ENCODE data around the gene TASOR.

TASOR gene

DNA sequence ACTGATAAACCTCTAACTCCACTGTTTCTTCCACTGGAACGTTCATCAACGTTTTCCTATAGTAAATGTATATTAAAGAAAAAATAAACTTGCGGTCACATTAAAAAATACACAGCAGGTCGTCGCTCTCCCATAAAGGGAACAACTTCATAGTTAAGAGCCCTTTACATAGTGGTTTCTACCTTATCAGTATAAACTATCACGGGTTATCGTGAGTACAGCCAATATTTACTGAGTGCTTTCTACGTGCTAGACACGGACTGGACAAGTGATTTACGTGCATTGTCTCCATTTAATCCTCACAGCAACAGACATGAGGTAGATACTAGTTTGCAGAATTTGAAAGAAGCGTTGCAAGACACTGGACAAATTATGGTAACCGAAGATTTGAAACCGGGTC lies 964 bp upstream of the TASOR start:
- in situ Hi-C loops (cut with MboI; ENCODE audit: low sequenced_read_pairs), result no loop called here

DNA sequence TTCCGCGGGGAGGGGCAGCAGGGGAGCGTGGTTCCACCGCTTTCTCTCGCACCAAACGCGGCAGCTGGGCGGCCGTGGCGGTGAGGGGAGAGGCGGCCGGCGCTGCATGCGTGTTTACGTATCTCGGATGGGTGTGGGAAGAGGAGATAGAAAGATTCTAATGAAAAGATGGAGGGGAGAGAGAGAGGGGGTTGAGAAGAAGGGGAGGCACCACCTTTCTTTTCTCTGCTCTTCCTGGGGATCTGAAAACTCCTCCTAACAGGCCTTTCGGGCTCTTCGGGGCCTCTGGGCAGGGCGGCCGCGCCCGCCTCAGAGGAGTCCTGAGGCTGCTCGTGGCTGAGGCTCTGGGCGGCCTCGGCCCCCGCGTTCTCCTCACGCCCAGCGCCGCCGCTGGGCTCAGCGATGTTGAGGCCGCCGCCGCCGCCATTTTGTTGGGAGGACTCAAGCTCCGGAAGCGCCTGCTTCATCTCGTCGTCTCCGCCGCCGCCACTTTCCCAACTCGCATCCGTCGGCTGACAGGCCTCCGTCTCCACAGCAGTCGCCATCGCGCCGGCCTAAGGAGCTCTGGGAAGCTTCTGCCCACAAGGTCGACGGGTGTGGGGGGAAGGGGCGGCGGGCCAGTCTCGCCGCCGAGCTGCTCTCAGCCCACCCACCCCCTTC lies 473 bp downstream of the TASOR start:
- in situ Hi-C loops (cut with MboI; ENCODE audit: low sequenced_read_pairs), result no loop called here

DNA sequence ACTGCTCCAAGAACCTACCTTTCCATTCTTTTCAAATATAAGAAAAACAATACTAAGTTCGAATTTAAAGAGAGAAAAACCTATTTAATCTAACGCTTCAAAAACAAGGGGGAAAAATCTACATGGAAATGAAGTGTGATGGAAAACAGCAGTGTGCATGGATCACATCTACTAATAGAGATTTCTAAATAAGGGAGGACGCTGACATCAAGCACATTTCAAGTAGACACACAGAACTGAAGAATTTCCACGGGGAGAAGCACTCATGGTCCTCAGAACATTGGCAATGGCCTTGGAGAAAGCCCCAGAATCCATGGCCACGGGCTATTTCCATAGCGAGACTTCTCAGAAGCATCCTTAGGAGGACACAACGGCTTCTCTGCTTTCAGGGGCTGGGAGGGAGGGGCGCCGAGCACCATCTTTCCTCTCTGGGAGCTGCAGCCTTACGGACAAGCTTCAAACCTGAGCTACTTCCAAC lies 1.0 kb downstream of the TASOR start:
- in situ Hi-C loops (cut with MboI; ENCODE audit: low sequenced_read_pairs), result no loop called here

DNA sequence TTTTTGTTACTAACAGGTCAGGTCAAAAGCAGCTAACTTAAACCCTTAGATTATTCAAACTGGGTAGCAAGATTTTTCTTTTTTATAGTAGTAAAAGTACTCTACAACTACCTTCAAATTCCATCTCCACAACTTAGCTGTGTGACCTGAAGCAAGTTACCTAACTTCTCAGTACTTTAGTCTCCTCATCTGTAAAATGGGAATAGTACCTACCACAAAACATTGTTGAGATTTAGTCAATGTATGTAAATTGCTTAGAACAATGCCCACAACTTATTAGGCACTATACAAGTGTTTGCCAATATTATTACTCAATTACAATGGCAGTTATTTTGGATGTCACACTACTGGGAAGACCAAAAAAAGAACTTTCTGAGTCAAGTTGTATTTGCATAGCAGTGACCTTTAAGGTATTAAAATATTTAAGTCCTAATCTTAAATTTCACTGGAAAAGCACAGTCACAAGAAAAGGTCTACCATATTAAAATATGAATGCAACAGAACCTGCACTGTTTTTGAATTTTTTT lies 2.9 kb downstream of the TASOR start:
- in situ Hi-C loops (cut with MboI; ENCODE audit: low sequenced_read_pairs), result no loop called here

DNA sequence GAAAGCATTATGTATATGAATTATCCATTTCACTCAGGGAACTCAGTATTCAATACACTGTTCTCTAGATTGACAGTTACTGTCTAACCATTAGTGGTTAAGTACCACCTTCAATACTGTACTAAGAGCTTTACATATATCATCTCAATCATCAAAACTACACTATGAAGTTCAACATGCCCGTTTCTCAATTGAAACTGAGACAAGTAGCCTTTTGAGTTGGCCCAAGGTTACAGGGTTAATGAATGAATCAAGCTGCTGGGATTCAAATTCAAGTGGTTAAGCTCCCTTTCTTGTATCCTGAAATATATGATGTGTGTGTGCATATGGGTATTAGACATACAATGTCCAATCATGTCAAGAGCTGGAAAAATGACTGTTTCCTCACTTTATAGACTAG lies 5.8 kb downstream of the TASOR start:
- in situ Hi-C loops (cut with MboI; ENCODE audit: low sequenced_read_pairs), result no loop called here

DNA sequence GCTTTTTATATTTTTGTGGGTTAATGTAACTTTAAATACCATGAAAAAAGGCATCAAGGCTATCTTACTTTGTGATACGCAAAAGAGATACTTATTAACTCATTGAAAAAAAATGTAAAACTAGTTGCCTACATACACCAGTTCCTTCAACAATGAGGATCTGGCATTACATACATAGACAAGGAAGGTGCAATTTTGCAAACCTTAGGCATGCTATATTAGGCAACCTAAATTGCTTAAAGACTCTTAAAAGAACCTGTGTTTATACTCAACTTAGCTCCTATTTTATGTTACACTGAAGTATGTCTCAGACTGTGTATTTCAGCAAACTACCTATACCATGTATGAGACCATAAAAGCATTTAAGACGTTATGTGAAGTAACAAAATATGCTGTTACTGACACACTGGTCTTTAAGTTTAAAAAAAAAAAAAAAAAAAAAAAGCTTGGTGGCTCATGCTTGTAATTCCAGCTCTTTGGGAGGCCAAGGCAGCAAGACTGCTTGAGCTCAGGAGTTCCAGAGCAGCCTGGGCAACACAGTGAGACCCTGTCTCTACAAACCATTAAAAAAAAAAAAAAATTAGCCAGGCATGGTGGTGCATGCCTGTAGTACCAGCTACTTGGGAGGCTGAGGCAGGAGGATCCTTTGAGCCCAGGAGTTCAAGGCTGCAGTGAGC lies 9.1 kb downstream of the TASOR start:
- in situ Hi-C loops (cut with MboI; ENCODE audit: low sequenced_read_pairs), result no loop called here

DNA sequence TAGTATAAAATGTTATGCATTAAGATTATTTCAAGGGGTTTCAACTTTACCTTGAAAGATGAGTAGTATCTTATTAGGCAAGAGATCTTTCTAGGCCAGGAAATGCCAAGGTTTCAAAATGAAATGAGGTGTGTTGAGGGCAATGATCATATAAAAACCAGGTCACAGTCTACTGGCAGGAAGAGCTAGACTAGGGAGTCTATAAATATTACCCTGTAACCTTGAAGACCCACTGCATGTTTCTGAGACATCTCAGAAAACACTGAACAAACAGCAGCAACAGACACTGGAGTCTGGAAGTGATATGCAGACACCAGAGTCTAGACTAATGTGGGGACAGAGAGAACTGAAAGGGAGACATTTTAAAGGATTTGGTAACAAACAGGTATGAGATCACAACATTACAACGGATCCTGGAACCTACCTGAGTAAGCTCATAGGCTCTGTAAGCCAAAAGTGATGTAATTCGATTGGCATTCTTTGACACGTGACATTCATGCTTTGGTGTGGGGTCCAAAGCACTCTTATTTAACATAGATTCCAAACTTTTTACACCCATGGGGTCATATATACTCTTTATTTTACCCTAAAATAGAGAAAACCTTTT lies 15.0 kb downstream of the TASOR start:
- in situ Hi-C loops (cut with MboI; ENCODE audit: low sequenced_read_pairs), result no loop called here

DNA sequence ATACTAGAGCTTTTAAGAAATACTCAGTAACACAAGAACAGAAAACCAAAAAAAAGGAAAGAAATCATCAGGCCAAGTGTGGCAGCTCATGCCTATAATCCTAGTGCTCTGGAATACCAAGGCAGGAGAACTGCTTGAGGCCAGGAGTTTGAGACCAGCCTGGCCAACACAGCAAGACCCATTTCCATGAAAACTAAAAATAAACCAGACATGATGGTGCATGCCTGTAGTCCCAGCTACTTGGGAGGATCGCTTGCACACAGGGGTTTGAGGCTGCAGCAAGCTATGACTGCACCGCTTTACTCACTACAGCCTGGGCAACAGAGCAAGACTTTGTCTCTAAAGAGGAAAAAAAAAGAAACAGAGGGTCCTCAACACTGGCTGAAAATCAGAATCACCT lies 18.2 kb downstream of the TASOR start:
- in situ Hi-C loops (cut with MboI; ENCODE audit: low sequenced_read_pairs), result no loop called here

DNA sequence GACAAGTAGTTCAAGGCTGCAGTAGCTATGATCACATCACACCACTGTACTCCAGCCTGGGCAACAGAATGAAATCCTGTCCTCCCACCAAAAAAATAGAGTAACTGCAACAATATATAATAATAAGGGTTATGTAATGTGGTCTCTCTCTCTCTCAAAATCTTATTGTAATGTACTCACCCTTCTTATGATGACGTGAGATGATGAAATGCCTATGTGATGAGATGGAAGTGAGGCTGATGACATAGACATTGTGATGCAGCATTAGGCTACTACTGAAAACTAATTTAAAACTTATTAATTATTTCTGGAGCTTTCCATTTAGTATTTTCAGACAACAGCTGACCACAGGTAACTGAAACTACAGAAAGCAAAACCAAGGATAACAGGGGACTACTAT lies 27.4 kb downstream of the TASOR start:
- in situ Hi-C loops (cut with MboI; ENCODE audit: low sequenced_read_pairs), result no loop called here

DNA sequence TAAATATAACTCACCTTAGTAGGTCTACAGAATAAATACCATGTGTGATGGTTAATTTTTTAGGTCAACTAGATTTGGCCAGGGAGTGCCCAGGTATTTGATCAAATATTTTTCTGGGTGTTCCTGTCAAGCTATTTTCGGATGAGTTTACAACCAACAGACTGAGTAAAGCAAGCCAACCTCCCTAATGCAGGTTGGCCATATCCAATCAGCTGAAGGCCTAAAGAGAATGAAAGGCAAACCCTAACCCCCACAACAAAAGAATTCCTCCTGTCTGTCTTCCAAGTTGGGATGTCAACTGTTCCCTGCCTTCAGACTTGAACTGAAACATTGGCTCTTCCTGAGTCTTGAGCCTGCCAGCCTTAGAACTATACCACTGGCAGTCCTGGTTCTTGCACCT lies 28.6 kb downstream of the TASOR start:
- in situ Hi-C loops (cut with MboI; ENCODE audit: low sequenced_read_pairs), result no loop called here

DNA sequence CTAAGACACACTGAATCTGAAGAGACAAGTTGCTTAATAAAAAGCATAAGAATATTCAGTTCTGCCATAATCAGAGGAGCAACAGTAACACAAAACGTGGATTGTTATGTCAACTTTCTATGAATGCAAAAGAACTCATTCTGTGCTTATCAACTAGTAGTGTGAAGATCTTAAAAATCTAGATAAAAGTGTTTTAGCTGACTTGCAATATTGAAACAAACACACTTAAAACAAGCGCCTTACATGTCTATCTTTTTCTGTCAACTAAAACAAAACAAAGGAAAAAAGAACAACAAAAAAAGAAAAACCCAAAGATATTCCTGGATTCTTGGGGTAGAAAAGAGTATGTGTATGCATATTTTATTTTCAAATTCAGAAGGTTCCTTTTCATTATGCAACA lies 37.7 kb downstream of the TASOR start:
- in situ Hi-C loops (cut with MboI; ENCODE audit: low sequenced_read_pairs), result no loop called here

DNA sequence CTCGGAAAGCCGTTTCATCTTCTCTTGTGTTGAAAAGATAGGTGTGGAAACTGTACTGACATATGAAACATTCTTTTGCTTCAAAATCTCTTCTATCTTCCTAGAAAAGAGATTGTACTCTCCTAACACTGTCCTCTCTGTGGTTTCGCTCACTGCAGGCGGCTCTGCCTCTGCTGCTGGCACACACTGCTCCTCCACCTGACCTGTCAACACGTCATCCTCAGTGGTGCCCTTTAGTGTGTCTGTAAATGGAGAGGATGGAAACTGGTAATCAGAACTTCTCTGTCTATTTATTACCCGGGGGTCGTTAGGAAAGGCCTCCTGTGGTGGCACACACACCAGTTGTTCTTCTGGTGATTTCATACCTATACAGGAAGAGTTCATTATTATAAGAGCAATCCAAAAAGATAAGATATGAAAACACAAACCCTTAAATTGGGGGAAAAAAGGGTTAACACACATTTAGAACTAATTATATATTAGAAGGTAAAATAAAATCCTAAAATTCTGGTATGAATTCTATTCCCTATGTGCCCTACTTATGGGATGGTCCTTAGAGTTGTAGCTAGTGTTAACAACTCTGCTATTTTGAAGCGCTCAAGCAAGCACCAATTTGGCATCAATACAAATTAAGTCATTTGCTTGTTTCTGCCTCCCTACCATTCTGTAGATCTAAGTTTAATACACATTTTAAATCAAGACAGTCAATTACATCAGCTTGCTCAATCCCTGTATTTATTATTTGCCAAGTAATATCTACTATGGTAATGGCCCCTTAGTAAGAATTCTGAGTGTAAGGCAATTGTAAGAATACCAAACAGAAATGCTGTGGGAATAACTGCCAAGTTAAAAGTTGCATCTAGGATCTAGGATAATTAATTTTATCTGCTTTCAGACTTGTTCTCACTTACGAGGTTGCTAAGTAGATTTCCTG lies 49.2 kb downstream of the TASOR start:
- in situ Hi-C loops (cut with MboI; ENCODE audit: low sequenced_read_pairs), result no loop called here

All from HL-60/S4 (cell line).